Fibroblast of skin of back (primary cell): ENCODE data around the gene DRC3.

Experiments used
- DNase-seq: peaks from one replicate; pipeline ENCODE4 v3.0.0-alpha.2; 2013

The DRC3 gene

GRCh38 chr17:17970699-17971430 is 1.8 kb upstream of the DRC3 start:
- no peak for DNase-seq

- peak; percentile 27 for DNase-seq
These were observed 1.1 kb upstream of the DRC3 start for GRCh38 chr17:17971431-17972125.

- no peak for DNase-seq
These were observed 241 bp downstream of the DRC3 start for GRCh38 chr17:17972952-17973254.

- DNase-seq, result no peak
These were observed 2.8 kb downstream of the DRC3 start for GRCh38 chr17:17975436-17975835.

- DNase-seq, result no peak
These were observed 4.4 kb downstream of the DRC3 start for GRCh38 chr17:17976931-17977570.

- no peak for DNase-seq
These were observed 6.1 kb downstream of the DRC3 start for GRCh38 chr17:17978481-17979424.

GRCh38 chr17:17979778-17980177 is 7.1 kb downstream of the DRC3 start:
- DNase-seq, result no peak

- no peak for DNase-seq
These were observed 8.7 kb downstream of the DRC3 start for GRCh38 chr17:17981330-17981729.

GRCh38 chr17:17982801-17983200 is 10.1 kb downstream of the DRC3 start:
- DNase-seq, result no peak

GRCh38 chr17:17983376-17983775 is 10.7 kb downstream of the DRC3 start:
- DNase-seq, result no peak

- DNase-seq, result no peak
These were observed 11.1 kb downstream of the DRC3 start for GRCh38 chr17:17983776-17984175.

- DNase-seq, result no peak
These were observed 12.5 kb downstream of the DRC3 start for GRCh38 chr17:17985153-17985552.

GRCh38 chr17:17985555-17985954 is 12.9 kb downstream of the DRC3 start:
- no peak for DNase-seq

- no peak for DNase-seq
These were observed 14.7 kb downstream of the DRC3 start for GRCh38 chr17:17987187-17987896.

GRCh38 chr17:17987901-17988300 is 15.2 kb downstream of the DRC3 start:
- DNase-seq, result no peak

- no peak for DNase-seq
These were observed 15.8 kb downstream of the DRC3 start for GRCh38 chr17:17988427-17988945.

GRCh38 chr17:17989081-17989480 is 16.4 kb downstream of the DRC3 start:
- no peak for DNase-seq

GRCh38 chr17:17989618-17990017 is 17.0 kb downstream of the DRC3 start:
- no peak for DNase-seq

GRCh38 chr17:17990282-17990681 is 17.6 kb downstream of the DRC3 start:
- peak; percentile 16 for DNase-seq

- DNase-seq, result no peak
These were observed 20.7 kb downstream of the DRC3 start for GRCh38 chr17:17993366-17993765.

- no peak for DNase-seq
These were observed 21.2 kb downstream of the DRC3 start for GRCh38 chr17:17993852-17994251.
